Smooth muscle cell (in vitro differentiated cells): Measurements from ENCODE around the gene TNIP1. TPM values are rescaled to one million over a fixed set of nuclear protein-coding genes. Genes with fewer than 3 reads are reported as not detected.

Source experiments
- DNase-seq: peaks from one replicate; lab custom pipeline; 2025; ENCODE audit not compliant: unreplicated experiment; lab: John Stamatoyannopoulos, UW
- H2AFZ ChIP-seq: fragments of 200-600 bp; sonication (generic); 2 replicates; pipeline ENCODE4 v1.6.0; 2016; ENCODE audit warnings: antibody characterized with exemption, low read depth, mild to moderate bottlenecking
- H3F3A ChIP-seq: fragments of 200-600 bp; sonication (generic); 2 replicates; pipeline ENCODE4 v1.6.0; 2017; ENCODE audit warnings: antibody characterized with exemption, low read depth
- H3K27ac ChIP-seq: fragments of 200-600 bp; sonication (generic); 2 replicates; pipeline ENCODE4 v1.5.1; 2016; ENCODE audit warnings: low read depth, mild to moderate bottlenecking
- H3K27me3 ChIP-seq: fragments of 200-600 bp; sonication (generic); 2 replicates; pipeline ENCODE4 v1.6.1; 2016; ENCODE audit warnings: low read depth, mild to moderate bottlenecking
- H3K36me3 ChIP-seq: fragments of 200-600 bp; sonication (generic); 2 replicates; pipeline ENCODE4 v1.5.1; 2016; ENCODE audit warnings: low read depth
- H3K4me1 ChIP-seq: fragments of 200-600 bp; sonication (generic); 2 replicates; pipeline ENCODE4 v1.5.1; 2016; ENCODE audit warnings: low read depth
- H3K4me2 ChIP-seq: fragments of 200-600 bp; sonication (generic); 2 replicates; pipeline ENCODE4 v1.6.0; 2016; ENCODE audit warnings: mild to moderate bottlenecking
- H3K4me3 ChIP-seq: fragments of 200-600 bp; sonication (generic); 2 replicates; pipeline ENCODE4 v1.5.1; 2016; ENCODE audit warnings: mild to moderate bottlenecking
- H3K79me2 ChIP-seq: fragments of 200-600 bp; sonication (generic); 2 replicates; pipeline ENCODE4 v1.6.0; 2016; ENCODE audit warnings: low read depth, mild to moderate bottlenecking
- H3K9ac ChIP-seq: fragments of 200-600 bp; sonication (generic); 2 replicates; pipeline ENCODE4 v1.6.0; 2016; ENCODE audit warnings: low read depth
- H3K9me3 ChIP-seq: fragments of 200-600 bp; sonication (generic); replicated peaks from 2 replicates; pipeline ENCODE4 v1.5.1; 2016; ENCODE audit warnings: low read depth
- H4K20me1 ChIP-seq: fragments of 200-600 bp; sonication (generic); 2 replicates; pipeline ENCODE4 v1.6.0; 2016; ENCODE audit warnings: low read depth
- CTCF ChIP-seq: fragments of 200-600 bp; sonication (generic); IDR thresholded peaks from 2 replicates; pipeline ENCODE4 v1.5.1; 2017; ENCODE audit warnings: borderline replicate concordance, mild to moderate bottlenecking, antibody characterized with exemption; ENCODE audit not compliant: insufficient read depth, poor library complexity, severe bottlenecking
- WGBS: methylation state at CpG from one replicate; pipeline ENCODE4 v1.1.7; 2016; ENCODE audit warnings: low lambda C conversion rate; 5-methylcytosine and 5-hydroxymethylcytosine counted together
- polyA plus RNA-seq: library from polyadenylated mRNA; unstranded; fragments of >200 nt; fragmentation: Nextera tagmentation; extraction: Ambion mirVana; gene quantifications from 2 replicates; pipeline ENCODE4 v1.2.1, GENCODE V29; 2016
- total RNA-seq: library from RNA; depleted of rRNA; stranded (reverse); fragments of >200 nt; gene quantifications from 2 replicates; pipeline ENCODE4 v1.2.3, GENCODE V29; 2014

TNIP1 gene
- total and polyA plus RNA-seq, 2 experiments from 2014 or later, result 51.4 to 73.7 TPM

DNA sequence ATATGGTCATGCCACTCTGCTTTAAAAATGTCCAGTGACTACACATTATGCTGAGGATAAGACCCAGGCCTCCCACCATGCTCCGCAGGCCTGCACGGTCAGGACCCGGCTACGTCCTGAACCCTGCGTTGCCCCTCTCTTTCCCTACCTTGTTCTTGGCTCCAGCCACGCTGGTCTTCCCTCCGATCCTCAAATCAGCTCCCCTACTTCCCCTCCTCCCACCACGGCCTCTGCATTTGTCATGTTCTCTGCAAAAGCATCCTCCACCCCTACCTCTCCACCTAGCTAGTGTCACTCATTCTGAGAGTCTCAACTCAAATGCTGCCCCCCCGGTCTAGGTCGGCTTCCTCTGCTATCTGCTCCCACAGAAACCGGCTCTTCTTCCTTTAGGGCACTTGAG, 49.3 kb downstream of the TNIP1 start:
- Histone ChIP-seq H3K79me2 (no peaks in the 10 kb centered on the region), H3K4me1 (no peaks in the 10 kb centered on the region), H3K27ac (no peak overlapping the region), H4K20me1 (no peaks in the 10 kb centered on the region), H3K9ac (no peak overlapping the region), H2AFZ (no peak overlapping the region), H3K4me3 (no peak overlapping the region), H3K36me3 (peaks cover 4% of the 10 kb centered on the region), H3F3A (no peaks in the 10 kb centered on the region), H3K27me3 (no peaks in the 10 kb centered on the region), H3K4me2 (no peak overlapping the region), H3K9me3 (no peaks in the 10 kb centered on the region)
- 97% methylated on average over 11 of the region's 11 CpGs for WGBS
- no peak for TF ChIP-seq CTCF
- no peak for DNase-seq

GRCh38 chr5:151030379-151030778, 50.5 kb downstream of the TNIP1 start:
- Histone ChIP-seq H3K27ac (no peak overlapping the region), H4K20me1 (no peaks in the 10 kb centered on the region), H3K9ac (no peak overlapping the region), H3K36me3 (peaks cover 4% of the 10 kb centered on the region), H3K4me2 (no peak overlapping the region), H2AFZ (no peak overlapping the region), H3K79me2 (no peaks in the 10 kb centered on the region), H3K4me3 (no peak overlapping the region), H3F3A (no peaks in the 10 kb centered on the region), H3K4me1 (no peaks in the 10 kb centered on the region), H3K27me3 (no peaks in the 10 kb centered on the region), H3K9me3 (no peaks in the 10 kb centered on the region)
- WGBS, result 72% methylated on average over 4 of the region's 4 CpGs
- DNase-seq, result no peak
- no peak for TF ChIP-seq CTCF

DNA sequence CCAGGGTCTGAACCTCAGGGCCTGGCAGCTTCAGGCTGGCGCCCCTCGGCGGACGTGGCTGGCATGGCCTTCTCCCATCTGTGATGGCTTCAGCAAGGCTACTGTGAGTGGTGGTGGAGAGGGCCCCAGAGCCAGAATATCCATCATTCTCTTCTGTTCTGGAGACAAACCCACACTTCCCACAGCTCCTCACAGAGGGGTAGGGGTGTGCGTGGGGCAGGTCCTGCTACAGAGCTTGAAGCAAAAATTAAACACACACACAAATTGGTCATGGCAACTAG, 50.8 kb downstream of the TNIP1 start:
- H2AFZ ChIP-seq, result no peak overlapping the region
- no peaks in the 10 kb centered on the region for H3K4me1 ChIP-seq
- no peak for DNase-seq
- no peak overlapping the region for H3K27ac ChIP-seq
- no peak overlapping the region for H3K9ac ChIP-seq
- no peak for TF ChIP-seq CTCF
- H3K4me3 ChIP-seq, result no peak overlapping the region
- H3K79me2 ChIP-seq, result no peaks in the 10 kb centered on the region
- H3K36me3 ChIP-seq, result peaks cover 1% of the 10 kb centered on the region
- no peak overlapping the region for H3K4me2 ChIP-seq
- H3F3A ChIP-seq, result no peaks in the 10 kb centered on the region
- WGBS, result 90% methylated on average over 5 of the region's 5 CpGs
- H4K20me1 ChIP-seq, result no peaks in the 10 kb centered on the region
- no peaks in the 10 kb centered on the region for H3K27me3 ChIP-seq
- no peaks in the 10 kb centered on the region for H3K9me3 ChIP-seq

DNA sequence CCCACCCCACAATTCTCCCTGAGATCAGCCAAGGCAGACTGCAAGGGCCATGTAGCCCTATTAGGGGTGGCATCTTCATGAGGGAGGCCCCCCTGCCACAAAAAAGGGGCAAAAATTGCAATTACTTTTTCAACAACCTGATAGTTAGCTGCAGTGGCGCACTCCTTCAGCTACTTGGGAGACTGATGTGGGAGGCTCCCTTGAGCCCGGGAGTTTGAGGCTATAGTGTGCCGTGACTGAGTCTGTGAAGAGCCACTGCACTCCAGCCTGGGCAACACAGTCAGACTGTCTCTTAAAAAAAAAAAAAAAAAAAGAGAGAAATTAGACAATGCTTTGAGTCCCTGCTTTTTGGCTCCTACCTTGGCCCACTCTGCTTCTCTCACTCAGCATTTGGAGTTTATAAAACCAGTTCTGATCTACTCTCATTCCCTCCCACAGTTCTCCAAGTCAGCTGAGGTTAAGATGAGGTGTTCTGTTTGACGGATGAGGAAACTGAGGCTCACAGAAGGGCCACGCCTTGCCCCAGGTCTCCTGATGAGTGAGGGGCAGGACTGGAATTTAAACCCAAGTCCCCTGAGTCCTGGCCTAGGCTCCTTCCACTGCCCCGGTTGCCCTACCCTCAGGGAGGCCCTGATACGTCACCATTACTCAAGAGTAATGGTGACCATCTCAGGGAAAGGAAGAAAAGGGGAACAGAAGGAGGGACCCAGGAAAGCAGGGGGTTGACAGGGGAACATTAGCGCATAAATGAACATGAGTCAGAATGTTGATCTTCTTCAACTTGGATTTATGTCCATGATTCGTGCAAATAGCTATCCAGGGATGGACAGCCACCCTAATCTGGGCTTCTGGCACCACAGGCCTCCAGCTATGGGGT, 51.4 kb downstream of the TNIP1 start:
- H3K9ac ChIP-seq, result no peak overlapping the region
- WGBS, result 97% methylated on average over 9 of the region's 9 CpGs
- H3K4me1 ChIP-seq, result no peaks in the 10 kb centered on the region
- H4K20me1 ChIP-seq, result no peaks in the 10 kb centered on the region
- no peak for TF ChIP-seq CTCF
- no peak for DNase-seq
- H3K36me3 ChIP-seq, result no peaks in the 10 kb centered on the region
- H3K4me2 ChIP-seq, result no peak overlapping the region
- H3F3A ChIP-seq, result no peaks in the 10 kb centered on the region
- H2AFZ ChIP-seq, result no peak overlapping the region
- no peaks in the 10 kb centered on the region for H3K27me3 ChIP-seq
- no peak overlapping the region for H3K27ac ChIP-seq
- no peaks in the 10 kb centered on the region for H3K79me2 ChIP-seq
- no peaks in the 10 kb centered on the region for H3K9me3 ChIP-seq
- no peak overlapping the region for H3K4me3 ChIP-seq
